ENCODE measurements around the gene CLN5.
"Not testable (repeated sequence)": the region's sequence is repeated elsewhere in the genome, so short reads cannot be mapped to it uniquely, and the experiment has no call there.

The CLN5 gene

GRCh38 chr13:76991796-76992547, at the start of gene CLN5:
TSS of gene CLN5 (plus strand) at chr13:76992081. CDS start at chr13:76992099, 18 bp downstream.
- DNase-seq: peak; percentile 95
- Mint-ChIP-seq H3K27me3 (peaks cover 5% of the 10 kb centered on the region), H3K4me3 (peak within 1 kb of the TSS; percentile 93), H3K36me3 (ENCODE audit: low read depth) (peaks cover 29% of the 10 kb centered on the region), H3K4me1 (ENCODE audit: low read depth) (peaks cover 39% of the 10 kb centered on the region), H3K9me3 (no peaks in the 10 kb centered on the region), H3K27ac (peak within 1 kb of the TSS; percentile 99)

- Mint-ChIP-seq H3K9me3 (no peaks in the 10 kb centered on the region), H3K4me3 (no peak overlapping the region), H3K27me3 (no peaks in the 10 kb centered on the region), H3K27ac (no peak overlapping the region), H3K4me1 (ENCODE audit: low read depth) (no peaks in the 10 kb centered on the region), H3K36me3 (ENCODE audit: low read depth) (no peaks in the 10 kb centered on the region)
- DNase-seq: no peak
These were observed 49.5 kb upstream of the CLN5 start for GRCh38 chr13:76942363-76942762.

- no peaks in the 10 kb centered on the region for H3K27me3 Mint-ChIP-seq
- H3K36me3 Mint-ChIP-seq (ENCODE audit: low read depth): no peaks in the 10 kb centered on the region
- H3K4me3 Mint-ChIP-seq: no peak overlapping the region
- H3K27ac Mint-ChIP-seq: no peak overlapping the region
- no peak for DNase-seq
- H3K4me1 Mint-ChIP-seq (ENCODE audit: low read depth): no peaks in the 10 kb centered on the region
- H3K9me3 Mint-ChIP-seq: no peaks in the 10 kb centered on the region
These were observed 48.2 kb upstream of the CLN5 start for GRCh38 chr13:76943646-76944045.

- Mint-ChIP-seq H3K27ac (no peak overlapping the region), H3K4me3 (no peak overlapping the region), H3K9me3 (no peaks in the 10 kb centered on the region), H3K36me3 (ENCODE audit: low read depth) (no peaks in the 10 kb centered on the region), H3K4me1 (ENCODE audit: low read depth) (no peaks in the 10 kb centered on the region), H3K27me3 (no peaks in the 10 kb centered on the region)
- DNase-seq: no peak
These were observed 47.4 kb upstream of the CLN5 start for GRCh38 chr13:76944456-76944855.

- no peak for DNase-seq
- no peak within 1 kb of the TSS for H3K27ac Mint-ChIP-seq
These were observed 43.7 kb upstream of the CLN5 start, which contains the start of gene ACOD1 for GRCh38 chr13:76948149-76948548. TSS of gene ACOD1 (plus strand) at chr13:76948511. CDS start at chr13:76948559, 48 bp downstream.

GRCh38 chr13:76950101-76950500, 41.8 kb upstream of the CLN5 start:
- peaks cover 20% of the 10 kb centered on the region for H3K27me3 Mint-ChIP-seq
- H3K27ac Mint-ChIP-seq: no peak overlapping the region
- no peaks in the 10 kb centered on the region for H3K9me3 Mint-ChIP-seq
- no peak for DNase-seq
- H3K4me3 Mint-ChIP-seq: no peak overlapping the region
- no peaks in the 10 kb centered on the region for H3K4me1 Mint-ChIP-seq (ENCODE audit: low read depth)
- no peaks in the 10 kb centered on the region for H3K36me3 Mint-ChIP-seq (ENCODE audit: low read depth)

More at GRCh38 chr13:76948149-76948548, 43.7 kb upstream of the CLN5 start, which contains the start of gene ACOD1:
- no peak within 1 kb of the TSS for H3K4me3 Mint-ChIP-seq
- no peaks in the 10 kb centered on the region for H3K4me1 Mint-ChIP-seq (ENCODE audit: low read depth)
- no peaks in the 10 kb centered on the region for H3K36me3 Mint-ChIP-seq (ENCODE audit: low read depth)
- no peaks in the 10 kb centered on the region for H3K9me3 Mint-ChIP-seq
- peaks cover 15% of the 10 kb centered on the region for H3K27me3 Mint-ChIP-seq

- Mint-ChIP-seq H3K9me3 (peaks cover 4% of the 10 kb centered on the region), H3K27me3 (peaks cover 22% of the 10 kb centered on the region), H3K36me3 (ENCODE audit: low read depth) (no peaks in the 10 kb centered on the region), H3K4me3 (no peak overlapping the region), H3K4me1 (ENCODE audit: low read depth) (no peaks in the 10 kb centered on the region), H3K27ac (no peak overlapping the region)
- no peak for DNase-seq
These were observed 37.9 kb upstream of the CLN5 start for GRCh38 chr13:76953968-76954367.

- no peaks in the 10 kb centered on the region for H3K4me1 Mint-ChIP-seq (ENCODE audit: low read depth)
- no peaks in the 10 kb centered on the region for H3K36me3 Mint-ChIP-seq (ENCODE audit: low read depth)
- peaks cover 7% of the 10 kb centered on the region for H3K9me3 Mint-ChIP-seq
- H3K27me3 Mint-ChIP-seq: peaks cover 22% of the 10 kb centered on the region
- H3K27ac Mint-ChIP-seq: no peak overlapping the region
- no peak overlapping the region for H3K4me3 Mint-ChIP-seq
- DNase-seq: no peak
These were observed 37.3 kb upstream of the CLN5 start for GRCh38 chr13:76954538-76954937.

GRCh38 chr13:76955193-76955592, 36.7 kb upstream of the CLN5 start:
- H3K4me1 Mint-ChIP-seq (ENCODE audit: low read depth): no peaks in the 10 kb centered on the region
- peaks cover 22% of the 10 kb centered on the region for H3K27me3 Mint-ChIP-seq
- no peaks in the 10 kb centered on the region for H3K36me3 Mint-ChIP-seq (ENCODE audit: low read depth)
- no peak for DNase-seq
- H3K27ac Mint-ChIP-seq: no peak overlapping the region
- H3K9me3 Mint-ChIP-seq: peaks cover 9% of the 10 kb centered on the region
- H3K4me3 Mint-ChIP-seq: no peak overlapping the region

- Mint-ChIP-seq H3K4me3 (no peak overlapping the region), H3K36me3 (ENCODE audit: low read depth) (no peaks in the 10 kb centered on the region), H3K4me1 (ENCODE audit: low read depth) (no peaks in the 10 kb centered on the region), H3K27me3 (peaks cover 20% of the 10 kb centered on the region), H3K27ac (no peak overlapping the region), H3K9me3 (peaks cover 14% of the 10 kb centered on the region)
- DNase-seq: no peak
These were observed 36.2 kb upstream of the CLN5 start for GRCh38 chr13:76955661-76956060.

GRCh38 chr13:76958841-76959432, 32.9 kb upstream of the CLN5 start:
- Mint-ChIP-seq H3K36me3 (ENCODE audit: low read depth) (no peaks in the 10 kb centered on the region), H3K27ac (no peak overlapping the region), H3K4me3 (no peak overlapping the region), H3K4me1 (ENCODE audit: low read depth) (no peaks in the 10 kb centered on the region), H3K27me3 (peaks cover 3% of the 10 kb centered on the region), H3K9me3 (peaks cover 20% of the 10 kb centered on the region)
- DNase-seq: no peak

- H3K9me3 Mint-ChIP-seq: peaks cover 20% of the 10 kb centered on the region
- not testable (repeated sequence) for H3K4me1 Mint-ChIP-seq (ENCODE audit: low read depth); H3K36me3 Mint-ChIP-seq (ENCODE audit: low read depth); H3K27me3 Mint-ChIP-seq; DNase-seq; H3K27ac Mint-ChIP-seq; H3K4me3 Mint-ChIP-seq
These were observed 32.1 kb upstream of the CLN5 start for GRCh38 chr13:76959734-76960133.

- peaks cover 16% of the 10 kb centered on the region for H3K27me3 Mint-ChIP-seq
- no peak overlapping the region for H3K27ac Mint-ChIP-seq
- H3K4me3 Mint-ChIP-seq: no peak overlapping the region
- H3K36me3 Mint-ChIP-seq (ENCODE audit: low read depth): no peaks in the 10 kb centered on the region
- peaks cover 3% of the 10 kb centered on the region for H3K9me3 Mint-ChIP-seq
- no peak for DNase-seq
- no peaks in the 10 kb centered on the region for H3K4me1 Mint-ChIP-seq (ENCODE audit: low read depth)
These were observed 26.0 kb upstream of the CLN5 start for GRCh38 chr13:76965759-76966421.

- H3K36me3 Mint-ChIP-seq (ENCODE audit: low read depth): no peaks in the 10 kb centered on the region
- no peak overlapping the region for H3K4me3 Mint-ChIP-seq
- peaks cover 25% of the 10 kb centered on the region for H3K27me3 Mint-ChIP-seq
- DNase-seq: no peak
- H3K27ac Mint-ChIP-seq: no peak overlapping the region
- no peaks in the 10 kb centered on the region for H3K4me1 Mint-ChIP-seq (ENCODE audit: low read depth)
- no peaks in the 10 kb centered on the region for H3K9me3 Mint-ChIP-seq
These were observed 24.9 kb upstream of the CLN5 start for GRCh38 chr13:76967031-76967430.

- Mint-ChIP-seq H3K27me3 (peaks cover 35% of the 10 kb centered on the region), H3K4me3 (no peak overlapping the region), H3K27ac (no peak overlapping the region), H3K9me3 (no peaks in the 10 kb centered on the region), H3K4me1 (ENCODE audit: low read depth) (peaks cover 2% of the 10 kb centered on the region), H3K36me3 (ENCODE audit: low read depth) (no peaks in the 10 kb centered on the region)
- no peak for DNase-seq
These were observed 23.8 kb upstream of the CLN5 start for GRCh38 chr13:76968041-76968440.

Data from activated T-cell treated with anti-CD3 and anti-CD28 coated beads, Interleukin-2, amount 50 U/mL, for 24 hours (primary cell).